CD1c-positive myeloid dendritic cell (primary cell): ENCODE results near the gene DNAH3.
"Not testable (repeated sequence)": the region's sequence is repeated elsewhere in the genome, so short reads cannot be mapped to it uniquely, and the experiment has no call there.

Source experiments
- DNase-seq: peaks from one replicate; pipeline ENCODE4 v3.0.0-alpha.2; 2016; ENCODE audit errors: extremely low spot score

DNAH3 gene

GRCh38 chr16:21169249-21169981 is 18.8 kb upstream of the DNAH3 start:
- DNase-seq, result no peak

GRCh38 chr16:21167929-21168602 is 17.4 kb upstream of the DNAH3 start:
- no peak for DNase-seq

- DNase-seq, result no peak
Measured at GRCh38 chr16:21167360-21167759, 16.7 kb upstream of the DNAH3 start.

- no peak for DNase-seq
Measured at GRCh38 chr16:21166561-21166961, 15.9 kb upstream of the DNAH3 start.

GRCh38 chr16:21164521-21165168 is 14.0 kb upstream of the DNAH3 start:
- no peak for DNase-seq

GRCh38 chr16:21163576-21163975 is 12.9 kb upstream of the DNAH3 start:
- DNase-seq, result no peak

GRCh38 chr16:21162661-21163151 is 12.1 kb upstream of the DNAH3 start:
- no peak for DNase-seq

- no peak for DNase-seq
Measured at GRCh38 chr16:21161211-21161610, 10.6 kb upstream of the DNAH3 start.

GRCh38 chr16:21160276-21160675 is 9.6 kb upstream of the DNAH3 start:
- no peak for DNase-seq

GRCh38 chr16:21159281-21159951 is 8.8 kb upstream of the DNAH3 start:
- DNase-seq, result peak; percentile 39

GRCh38 chr16:21158208-21159110 is 7.8 kb upstream of the DNAH3 start, which contains the start of gene LDAF1:
LDAF1 (plus strand) TSS chr16:21158674; CDS start chr16:21161183, 2,509 bp downstream.
- DNase-seq, result peak; percentile 87

GRCh38 chr16:21157632-21158031 is 7.0 kb upstream of the DNAH3 start:
- DNase-seq, result no peak

GRCh38 chr16:21156767-21157467 is 6.3 kb upstream of the DNAH3 start:
- DNase-seq, result peak; percentile 36

- not testable (repeated sequence) for DNase-seq
Measured at GRCh38 chr16:21156011-21156410, 5.4 kb upstream of the DNAH3 start.

GRCh38 chr16:21153124-21153729 is 2.6 kb upstream of the DNAH3 start:
- DNase-seq, result not testable (repeated sequence)

- not testable (repeated sequence) for DNase-seq
Measured at GRCh38 chr16:21152160-21153030, 1.7 kb upstream of the DNAH3 start.

- DNase-seq, result no peak
Measured at GRCh38 chr16:21145738-21146137, 4.9 kb downstream of the DNAH3 start.

- no peak for DNase-seq
Measured at GRCh38 chr16:21134053-21134452, 16.6 kb downstream of the DNAH3 start.

GRCh38 chr16:21130811-21131210 is 19.8 kb downstream of the DNAH3 start:
- DNase-seq, result no peak
